H1 (cell line): ENCODE data around the gene GPS2. TPM values are rescaled to one million over a fixed set of nuclear protein-coding genes. Genes with fewer than 3 reads are reported as not detected.

Experiments used
- CTCF ChIA-PET: fragments of 300-600 bp; sonication (Branson Sonifier 250); formaldehyde crosslinking; loops from one replicate; lab custom pipeline; 2021; ENCODE audit not compliant: partially characterized antibody; lab: Charles Lee
- POLR2A ChIA-PET: fragments of 300-600 bp; sonication (Branson Sonifier 250); formaldehyde crosslinking; loops from one replicate; lab custom pipeline; 2021; ENCODE audit warnings: inconsistent platforms; ENCODE audit not compliant: partially characterized antibody; lab: Charles Lee
- DNase-seq, 2 experiments: peaks; one replicate each; pipeline versions ENCODE4 v3.0.0 to v3.0.0-alpha.2; 2010 to 2022; ENCODE audit warnings: low spot score in 2 of 2, low read depth in 1 of 2, mixed read lengths in 1 of 2
- FAIRE-seq: peaks from 2 replicates; lab custom pipeline; 2011; peaks lifted over from hg19 to GRCh38; lab: Jason Lieb, UNC
- H2AFZ ChIP-seq: 2 replicates; pipeline ENCODE4 v1.8.1; 2012; ENCODE audit warnings: low read length, inconsistent platforms
- H2AK5ac ChIP-seq: 2 replicates; pipeline ENCODE4 v1.6.1; 2013; ENCODE audit warnings: low read depth, low read length
- H2BK120ac ChIP-seq: replicated peaks from 2 replicates; pipeline ENCODE3; 2013; ENCODE audit warnings: low read depth, low read length, inconsistent platforms
- H2BK12ac ChIP-seq: 2 replicates; pipeline ENCODE4 v1.6.1; 2013; ENCODE audit warnings: low read depth, low read length
- H2BK15ac ChIP-seq: 2 replicates; pipeline ENCODE4 v1.6.1; 2013; ENCODE audit warnings: low read length
- H2BK20ac ChIP-seq: 2 replicates; pipeline ENCODE4 v1.6.1; 2013; ENCODE audit warnings: low read length
- H2BK5ac ChIP-seq: 2 replicates; pipeline ENCODE4 v1.6.1; 2013; ENCODE audit warnings: low read depth, low read length
- H3K14ac ChIP-seq: 2 replicates; pipeline ENCODE4 v1.6.1; 2013; ENCODE audit warnings: inconsistent platforms; ENCODE audit not compliant: insufficient read length
- H3K18ac ChIP-seq: 2 replicates; pipeline ENCODE4 v1.6.1; 2013; ENCODE audit warnings: low read length; ENCODE audit errors: extremely low read depth
- H3K23ac ChIP-seq: 2 replicates; pipeline ENCODE4 v1.6.1; 2013; ENCODE audit warnings: inconsistent platforms; ENCODE audit not compliant: insufficient read length
- H3K23me2 ChIP-seq: 2 replicates; pipeline ENCODE4 v1.6.1; 2013; ENCODE audit warnings: low read depth, low read length
- H3K27ac ChIP-seq: 2 replicates; pipeline ENCODE4 v1.6.1; 2011; ENCODE audit warnings: low read depth, low read length, inconsistent platforms
- H3K27me3 ChIP-seq, 4 experiments: replicated peaks in 1 of 4; 1 replicate in 1 of 4; 2 replicates in 3 of 4; pipeline versions ENCODE4 v1.6.1 to v1.8.1; 2011 to 2013; ENCODE audit warnings: low read length in 3 of 4, mild to moderate bottlenecking in 3 of 4, inconsistent platforms in 2 of 4, mixed read lengths in 2 of 4, moderate library complexity in 1 of 4; ENCODE audit not compliant: control insufficient read depth in 3 of 4, insufficient read depth in 3 of 4; ENCODE audit errors: extremely low read depth in 1 of 4
- H3K36me3 ChIP-seq, 4 experiments: 2 replicates each; pipeline versions ENCODE4 v1.6.1 to v1.8.1; 2011 to 2013; ENCODE audit warnings: mild to moderate bottlenecking in 4 of 4, low read length in 3 of 4, moderate library complexity in 2 of 4, control low read depth in 1 of 4, inconsistent platforms in 1 of 4; ENCODE audit not compliant: insufficient read depth in 4 of 4, control insufficient read depth in 2 of 4
- H3K4ac ChIP-seq: replicated peaks from 2 replicates; pipeline ENCODE3; 2013; ENCODE audit warnings: low read length, low read depth, mixed read lengths, inconsistent platforms; ENCODE audit not compliant: insufficient read length
- H3K4me1 ChIP-seq, 4 experiments: replicated peaks in 1 of 4; 1 replicate in 1 of 4; 2 replicates in 3 of 4; pipeline versions ENCODE4 v1.6.1 to v1.8.1; 2011 to 2013; ENCODE audit warnings: low read length in 3 of 4, inconsistent platforms in 2 of 4, mixed read lengths in 1 of 4; ENCODE audit not compliant: insufficient read depth in 4 of 4, control insufficient read depth in 3 of 4
- H3K4me2 ChIP-seq, 2 experiments: 2 replicates each; pipeline versions ENCODE4 v1.6.1 to v1.8.1; 2011 to 2013; ENCODE audit warnings: low read depth in 2 of 2, low read length in 2 of 2, control low read depth in 1 of 2, inconsistent platforms in 1 of 2, mild to moderate bottlenecking in 1 of 2; ENCODE audit not compliant: insufficient read depth in 1 of 2
- H3K4me3 ChIP-seq, 4 experiments: fragments of 200-600, 300-600 bp in 1 of 4; sonication (generic), shearing (Covaris generic), sonication (Bioruptor Twin) in 1 of 4; 2 replicates each; pipeline versions ENCODE4 v1.5.1 to v1.8.1; 2011 to 2016; ENCODE audit warnings: low read length in 4 of 4, low read depth in 3 of 4, control low read depth in 2 of 4, inconsistent platforms in 2 of 4, mild to moderate bottlenecking in 2 of 4, mixed read lengths in 1 of 4, moderate library complexity in 1 of 4; ENCODE audit not compliant: insufficient read depth in 2 of 4; ENCODE audit errors: extremely low read depth in 1 of 4
- H3K56ac ChIP-seq: replicated peaks from 2 replicates; pipeline ENCODE3; 2013; ENCODE audit warnings: low read depth, mild to moderate bottlenecking, mixed read lengths, low read length, inconsistent platforms; ENCODE audit not compliant: insufficient read length
- H3K79me1 ChIP-seq: 2 replicates; pipeline ENCODE4 v1.6.1; 2013; ENCODE audit warnings: low read depth, low read length, control low read depth
- H3K79me2 ChIP-seq, 2 experiments: 2 replicates each; pipeline versions ENCODE4 v1.6.1 to v1.8.1; 2012 to 2013; ENCODE audit warnings: low read length in 2 of 2, mild to moderate bottlenecking in 2 of 2, inconsistent platforms in 1 of 2; ENCODE audit not compliant: insufficient read depth in 2 of 2, control insufficient read depth in 1 of 2
- H3K9ac ChIP-seq, 4 experiments: replicated peaks in 1 of 4; 1 replicate in 1 of 4; 2 replicates in 3 of 4; pipeline versions ENCODE4 v1.6.1 to v1.8.1; 2011 to 2013; ENCODE audit warnings: low read depth in 3 of 4, low read length in 3 of 4, control low read depth in 2 of 4, mild to moderate bottlenecking in 2 of 4, moderate library complexity in 2 of 4, inconsistent platforms in 1 of 4; ENCODE audit errors: extremely low read depth in 1 of 4
- H3K9me3 ChIP-seq, 2 experiments: 2 replicates each; pipeline versions ENCODE4 v1.6.1 to v1.8.1; 2012 to 2013; ENCODE audit warnings: mild to moderate bottlenecking in 2 of 2, moderate library complexity in 2 of 2, control low read depth in 1 of 2, inconsistent platforms in 1 of 2, low read depth in 1 of 2, low read length in 1 of 2, mixed read lengths in 1 of 2; ENCODE audit not compliant: insufficient read depth in 2 of 2
- H4K20me1 ChIP-seq, 2 experiments: replicated peaks in 1 of 2; 2 replicates each; pipeline versions ENCODE3 to v1.8.1; 2011 to 2013; ENCODE audit warnings: inconsistent platforms in 2 of 2, low read length in 2 of 2, mild to moderate bottlenecking in 1 of 2; ENCODE audit not compliant: insufficient read depth in 2 of 2, control insufficient read depth in 1 of 2
- H4K5ac ChIP-seq: 2 replicates; pipeline ENCODE4 v1.6.1; 2013; ENCODE audit warnings: low read length, low read depth, mixed read lengths, inconsistent platforms; ENCODE audit not compliant: insufficient read length
- H4K8ac ChIP-seq: 2 replicates; pipeline ENCODE4 v1.8.0; 2013; ENCODE audit warnings: mild to moderate bottlenecking, moderate library complexity, low read length, inconsistent platforms; ENCODE audit not compliant: insufficient read depth; ENCODE audit errors: extremely low read depth
- H4K91ac ChIP-seq: replicated peaks from 2 replicates; pipeline ENCODE3; 2013; ENCODE audit warnings: low read length, mixed read lengths, inconsistent platforms; ENCODE audit not compliant: insufficient read length
- ATF3 ChIP-seq: IDR thresholded peaks from 2 replicates; pipeline ENCODE4 v1.6.1; 2011; ENCODE audit warnings: low read depth, mild to moderate bottlenecking, low read length; ENCODE audit not compliant: insufficient read depth
- CBX8 ChIP-seq: fragments of 300-800, 300-1000 bp; sonication (generic); IDR thresholded peaks from 2 replicates; pipeline ENCODE4 v1.7.1; 2016; ENCODE audit warnings: low read depth, low read length, borderline replicate concordance
- HDAC2 ChIP-seq, 2 experiments: fragments of 300-600 bp in 1 of 2; sonication (generic) in 1 of 2; IDR thresholded peaks; 2 replicates each; pipeline ENCODE4 v1.6.1; 2011 to 2012; ENCODE audit warnings: low read depth in 2 of 2, low read length in 2 of 2, mild to moderate bottlenecking in 2 of 2, moderate library complexity in 2 of 2, borderline replicate concordance in 1 of 2, inconsistent platforms in 1 of 2
- MAFK ChIP-seq: IDR thresholded peaks from 2 replicates; pipeline ENCODE4 v1.6.1; 2012; ENCODE audit warnings: low read depth, mild to moderate bottlenecking, improper control_type of control experiment, low read length
- NRF1 ChIP-seq: IDR thresholded peaks from 2 replicates; pipeline ENCODE4 v1.6.1; 2011; ENCODE audit warnings: mild to moderate bottlenecking, low read depth, low read length, improper control_type of control experiment
- RAD21 ChIP-seq, 2 experiments: IDR thresholded peaks in 1 of 2; conservative IDR thresholded peaks in 1 of 2; 2 replicates each; pipeline ENCODE4 v1.6.1; 2011; ENCODE audit warnings: low read depth in 2 of 2, low read length in 2 of 2, improper control_type of control experiment in 1 of 2, inconsistent platforms in 1 of 2, mild to moderate bottlenecking in 1 of 2, moderate library complexity in 1 of 2
- RNF2 ChIP-seq: fragments of 200-900, 300-1000 bp; sonication (generic); IDR thresholded peaks from 2 replicates; pipeline ENCODE4 v1.7.1; 2016; ENCODE audit warnings: borderline replicate concordance, low read depth, mild to moderate bottlenecking, antibody characterized with exemption, low read length; ENCODE audit not compliant: poor library complexity, severe bottlenecking; ENCODE audit errors: missing control alignments
- USF2 ChIP-seq: IDR thresholded peaks from 2 replicates; pipeline ENCODE4 v1.6.1; 2011; ENCODE audit warnings: low read length, improper control_type of control experiment
- ZNF274 ChIP-seq: IDR thresholded peaks from 2 replicates; pipeline ENCODE4 v1.7.0; 2012; ENCODE audit warnings: low read length, borderline replicate concordance; ENCODE audit errors: extremely low read depth
- WGBS, 2 experiments: shearing (Covaris generic) in 1 of 2; methylation state at CpG; one replicate each; pipeline versions ENCODE4 v1.1.6 to v1.1.7; 2013 to 2015; ENCODE audit warnings: low lambda C conversion rate in 2 of 2, mixed read lengths in 2 of 2, inconsistent platforms in 1 of 2, low coverage in 1 of 2, missing lambda C conversion rate in 1 of 2; ENCODE audit not compliant: insufficient replicate concordance in 2 of 2, insufficient coverage in 1 of 2, insufficient read length in 1 of 2; ENCODE audit errors: extremely low coverage in 1 of 2, missing lambda C conversion rate in 1 of 2; 5-methylcytosine and 5-hydroxymethylcytosine counted together
- polyA plus RNA-seq, 7 experiments: library from polyadenylated mRNA; depleted of rRNA in 3 of 7; stranded (reverse) in 5 of 7; unstranded in 2 of 7; fragments of >200 nt in 5 of 7; fragments of 200-250 nt in 2 of 7; gene quantifications; 1 replicate in 5 of 7; 2 replicates in 1 of 7; 4 replicates in 1 of 7; pipeline versions ENCODE4 v1.2.1 to v1.2.3, GENCODE V29; 2011 to 2013; ENCODE audit warnings: missing spikeins in 2 of 7, mixed read lengths in 2 of 7
- total RNA-seq: library from RNA; stranded (reverse); fragmentation: NEBNext Ultra II Directional; extraction: Animal tissue kit (Norgen Biotek cat#: 25700); gene quantifications from 2 replicates; pipeline ENCODE4 v1.2.1, GENCODE V29; 2021

Gene GPS2
- total and polyA plus RNA-seq, 2 of the 8 experiments (the other 6 are each of a cell fraction or from before 2014, with no cell fraction given), result 67.0 to 152 TPM

- Histone ChIP-seq H3K36me3 (peaks cover 16 to 25% (median 24%) of the 10 kb centered on the region in 4 experiments), H3K9me3 (no peaks in the 10 kb centered on the region), H3K27ac (no peak overlapping the region), H3K27me3 (no peaks in the 10 kb centered on the region; a peak in 1 of 7 replicates), H2BK120ac (no peak overlapping the region), H4K5ac (no peak overlapping the region), H2BK5ac (no peak overlapping the region), H3K56ac (no peak overlapping the region), H3K4me1 (peaks cover 0 to 16% (median 6%) of the 10 kb centered on the region in 4 experiments; a peak in 6 of 7 replicates), H3K79me2 (peaks cover 0 to 14% of the 10 kb centered on the region in 2 experiments; a peak in 2 of 4 replicates), H3K18ac (no peak overlapping the region), H2BK20ac (no peak overlapping the region), H3K4me3 (no peak overlapping the region), H4K91ac (no peak overlapping the region), H3K23ac (no peak overlapping the region), H3K4me2 (no peak overlapping the region), H4K20me1 (peaks cover 2 to 13% of the 10 kb centered on the region in 2 experiments), H3K79me1 (peaks cover 2% of the 10 kb centered on the region; the same call in 1 of the 2 replicates), H3K4ac (no peak overlapping the region), H2BK12ac (no peak overlapping the region), H3K14ac (no peak overlapping the region), H3K9ac (no peak overlapping the region), H2BK15ac (no peak overlapping the region), H2AFZ (no peak overlapping the region), H2AK5ac (no peak overlapping the region), H4K8ac (0 out of 2 replicates have a peak overlapping the region, but pooled peaks have one; percentile 6), H3K23me2 (peaks cover 8% of the 10 kb centered on the region)
- DNase-seq (no peak), FAIRE-seq (no peak)
- ChIA-PET POLR2A (interaction anchor here (1.2 to 13.4 kb wide), 4 partner anchors 11 to 21 kb away, joined by 3 to 223 read pairs (median 22); partner anchors contain the start of genes ACAP1 and GPS2), CTCF (interaction anchor here (1.2 to 9.3 kb wide), 8 partner anchors 8 to 65 kb away, joined by 3 to 167 read pairs (median 5); partner anchors contain the start of gene TMEM95)
- 90% methylated on average over 7 of the region's 7 CpGs; no CpG with 5 or more reads in 1 of the 2 experiments for WGBS, 2 experiments
- TF ChIP-seq MAFK (no peak), ATF3 (no peak), USF2 (no peak), ZNF274 (no peak), HDAC2 (IDR thresholded peaks at IDR 0.05; ENCODE audit: borderline replicate concordance in 1 of 2, low read depth in 2 of 2, low read length in 2 of 2) (no peak), RAD21 (IDR thresholded peaks at IDR 0.05 in 1 of 2, conservative IDR thresholded peaks at IDR 0.05 in 1 of 2; ENCODE audit: low read depth in 2 of 2, low read length in 2 of 2) (no peak), CBX8 (no peak), NRF1 (no peak), RNF2 (no peak)
Measured at GRCh38 chr17:7327056-7327455, 11.9 kb upstream of the GPS2 start.
